ENCODE results near the gene GALNTL6. TPM values are rescaled to one million over a fixed set of nuclear protein-coding genes. Genes with fewer than 3 reads are reported as not detected.

Gene GALNTL6
- total and polyA plus RNA-seq, 7 experiments from 2014 or later: not detected

- Histone ChIP-seq H3K27ac (ENCODE audit: low read depth, low read length) (no peak overlapping the region), H3K4me1 (ENCODE audit: control insufficient read depth in 2 of 2, insufficient read depth in 2 of 2, low read length in 2 of 2) (no peaks in the 10 kb centered on the region), H3K4me3 (ENCODE audit: low read length) (no peak overlapping the region), H3K36me3 (ENCODE audit: control insufficient read depth in 2 of 3, insufficient read depth in 3 of 3, low read length in 3 of 3) (no peaks in the 10 kb centered on the region), H3K27me3 (ENCODE audit: control insufficient read depth in 2 of 2, insufficient read depth in 2 of 2, low read length in 2 of 2) (no peaks in the 10 kb centered on the region), H3K9me3 (ENCODE audit: control insufficient read depth in 2 of 3, low read length in 3 of 3) (no peaks in the 10 kb centered on the region)
- DNase-seq (no peak), ATAC-seq (no peak)
- peaks cover 0 to 6% (median 0%) of the 10 kb centered on the region in 11 donors for H3K9me3 Mint-ChIP-seq
- peaks cover 17 to 31% (median 25%) of the 10 kb centered on the region in 5 donors for H3K27me3 Mint-ChIP-seq
- no peak overlapping the region for H3K4me3 Mint-ChIP-seq
- H3K36me3 Mint-ChIP-seq: peaks cover 0 to 3% (median 0%) of the 10 kb centered on the region in 5 donors
- no peak overlapping the region for H3K27ac Mint-ChIP-seq
- ChIA-PET POLR2A (no interaction called here), CTCF (no interaction called here)
- intact Hi-C loops (cut with micrococcal nuclease): no loop called here
- no peaks in the 10 kb centered on the region for H3K4me1 Mint-ChIP-seq
Observed at GRCh38 chr4:173044340-173044739, 1231.1 kb downstream of the GALNTL6 start.

DNA sequence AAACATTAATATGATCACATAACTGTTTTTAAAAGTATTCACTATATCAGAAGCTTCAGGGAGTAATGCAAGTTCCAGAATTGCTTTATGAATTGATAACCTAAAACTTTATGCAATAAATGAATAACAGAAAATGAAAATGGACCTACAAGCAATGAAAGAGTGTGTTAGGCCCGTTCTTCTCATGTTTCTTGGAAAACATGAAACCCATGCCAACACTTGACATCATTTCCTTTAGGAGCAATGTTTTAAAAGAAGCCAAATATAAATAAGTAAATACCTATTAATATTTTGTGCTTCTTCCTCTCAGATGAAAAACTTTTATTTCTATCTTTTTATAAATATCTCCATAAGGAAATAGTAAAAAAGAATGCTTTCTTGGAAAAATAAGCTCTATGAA is 1232.4 kb downstream of the GALNTL6 start:
- CTCF ChIA-PET: no interaction called here
- H3K27ac ChIP-seq (ENCODE audit: low read depth, low read length): no peak overlapping the region
- Mint-ChIP-seq H3K27me3 (peaks cover 18 to 34% (median 24%) of the 10 kb centered on the region in 5 donors), H3K4me3 (no peak overlapping the region), H3K36me3 (peaks cover 0 to 3% (median 0%) of the 10 kb centered on the region in 5 donors), H3K4me1 (no peaks in the 10 kb centered on the region), H3K9me3 (peaks cover 0 to 6% (median 0%) of the 10 kb centered on the region in 11 donors), H3K27ac (no peak overlapping the region)
- no peaks in the 10 kb centered on the region for H3K36me3 ChIP-seq (ENCODE audit: control insufficient read depth in 2 of 3, insufficient read depth in 3 of 3, low read length in 3 of 3)
- no peaks in the 10 kb centered on the region for H3K27me3 ChIP-seq (ENCODE audit: control insufficient read depth in 2 of 2, insufficient read depth in 2 of 2, low read length in 2 of 2)
- ATAC-seq (no peak), DNase-seq (no peak)
- intact Hi-C loops (cut with micrococcal nuclease): no loop called here
- no peaks in the 10 kb centered on the region for H3K4me1 ChIP-seq (ENCODE audit: control insufficient read depth in 2 of 2, insufficient read depth in 2 of 2, low read length in 2 of 2)
- H3K4me3 ChIP-seq (ENCODE audit: low read length): no peak overlapping the region
- H3K9me3 ChIP-seq (ENCODE audit: control insufficient read depth in 2 of 3, low read length in 3 of 3): no peaks in the 10 kb centered on the region
- POLR2A ChIA-PET: no interaction called here

DNA sequence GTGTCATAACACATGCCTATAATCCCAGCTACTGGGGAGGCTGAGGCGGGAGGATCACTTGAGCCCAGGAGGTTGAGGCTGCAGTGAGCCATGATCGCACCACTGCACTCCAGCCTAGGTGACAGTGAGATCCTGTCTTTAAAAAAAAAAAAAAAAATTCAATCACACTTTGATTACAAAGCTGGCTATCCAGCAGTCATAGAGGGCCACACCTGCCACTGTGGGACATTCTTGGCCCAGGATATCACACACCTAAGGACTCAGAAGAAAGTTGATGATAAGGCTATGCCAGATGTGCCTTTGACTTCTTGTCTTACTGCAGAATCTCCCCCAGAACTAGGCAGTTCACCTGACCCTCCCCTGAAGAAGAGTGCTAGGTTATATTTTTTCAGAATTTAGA is 1232.9 kb downstream of the GALNTL6 start:
- Mint-ChIP-seq H3K27me3 (peaks cover 19 to 34% (median 25%) of the 10 kb centered on the region in 5 donors), H3K4me1 (no peaks in the 10 kb centered on the region), H3K36me3 (peaks cover 0 to 3% (median 0%) of the 10 kb centered on the region in 5 donors), H3K9me3 (peaks cover 0 to 6% (median 0%) of the 10 kb centered on the region in 11 donors), H3K4me3 (no peak overlapping the region), H3K27ac (no peak overlapping the region)
- no peaks in the 10 kb centered on the region for H3K27me3 ChIP-seq (ENCODE audit: control insufficient read depth in 2 of 2, insufficient read depth in 2 of 2, low read length in 2 of 2)
- CTCF ChIA-PET: no interaction called here
- ATAC-seq (no peak), DNase-seq (no peak)
- no peak overlapping the region for H3K4me3 ChIP-seq (ENCODE audit: low read length)
- POLR2A ChIA-PET: no interaction called here
- intact Hi-C loops (cut with micrococcal nuclease): no loop called here
- no peaks in the 10 kb centered on the region for H3K36me3 ChIP-seq (ENCODE audit: control insufficient read depth in 2 of 3, insufficient read depth in 3 of 3, low read length in 3 of 3)
- no peaks in the 10 kb centered on the region for H3K9me3 ChIP-seq (ENCODE audit: control insufficient read depth in 2 of 3, low read length in 3 of 3)
- no peak overlapping the region for H3K27ac ChIP-seq (ENCODE audit: low read depth, low read length)
- H3K4me1 ChIP-seq (ENCODE audit: control insufficient read depth in 2 of 2, insufficient read depth in 2 of 2, low read length in 2 of 2): no peaks in the 10 kb centered on the region

- intact Hi-C loops (cut with micrococcal nuclease): no loop called here
- Mint-ChIP-seq H3K27ac (no peak overlapping the region), H3K4me3 (no peak overlapping the region), H3K27me3 (peaks cover 19 to 33% (median 22%) of the 10 kb centered on the region in 5 donors), H3K9me3 (peaks cover 0 to 6% (median 0%) of the 10 kb centered on the region in 11 donors), H3K36me3 (peaks cover 0 to 3% (median 0%) of the 10 kb centered on the region in 5 donors), H3K4me1 (no peaks in the 10 kb centered on the region)
- DNase-seq: no peak
- H3K9me3 ChIP-seq (ENCODE audit: control insufficient read depth in 2 of 3, low read length in 3 of 3): no peaks in the 10 kb centered on the region
- H3K27ac ChIP-seq (ENCODE audit: low read depth, low read length): no peak overlapping the region
- no peaks in the 10 kb centered on the region for H3K27me3 ChIP-seq (ENCODE audit: control insufficient read depth in 2 of 2, insufficient read depth in 2 of 2, low read length in 2 of 2)
- H3K4me3 ChIP-seq (ENCODE audit: low read length): no peak overlapping the region
- ChIA-PET CTCF (interaction anchor here (0.5 kb wide), 1 partner anchor 63 kb away, joined by 3 read pairs; no protein-coding TSS in a partner anchor), POLR2A (no interaction called here)
- H3K4me1 ChIP-seq (ENCODE audit: control insufficient read depth in 2 of 2, insufficient read depth in 2 of 2, low read length in 2 of 2): no peaks in the 10 kb centered on the region
- H3K36me3 ChIP-seq (ENCODE audit: control insufficient read depth in 2 of 3, insufficient read depth in 3 of 3, low read length in 3 of 3): no peaks in the 10 kb centered on the region
- ATAC-seq: no peak
Observed at GRCh38 chr4:173046818-173047217, 1233.6 kb downstream of the GALNTL6 start.

GRCh38 chr4:173051232-173051631 is 1238.0 kb downstream of the GALNTL6 start:
- Histone ChIP-seq H3K27me3 (ENCODE audit: control insufficient read depth in 2 of 2, insufficient read depth in 2 of 2, low read length in 2 of 2) (no peaks in the 10 kb centered on the region), H3K9me3 (ENCODE audit: control insufficient read depth in 2 of 3, low read length in 3 of 3) (no peaks in the 10 kb centered on the region), H3K4me3 (ENCODE audit: low read length) (no peak overlapping the region), H3K36me3 (ENCODE audit: control insufficient read depth in 2 of 3, insufficient read depth in 3 of 3, low read length in 3 of 3) (no peaks in the 10 kb centered on the region), H3K27ac (ENCODE audit: low read depth, low read length) (no peak overlapping the region), H3K4me1 (ENCODE audit: control insufficient read depth in 2 of 2, insufficient read depth in 2 of 2, low read length in 2 of 2) (no peaks in the 10 kb centered on the region)
- ChIA-PET CTCF (no interaction called here), POLR2A (no interaction called here)
- DNase-seq (no peak), ATAC-seq (no peak)
- no peak overlapping the region for H3K27ac Mint-ChIP-seq
- peaks cover 7 to 16% (median 12%) of the 10 kb centered on the region in 5 donors for H3K27me3 Mint-ChIP-seq
- H3K36me3 Mint-ChIP-seq: no peaks in the 10 kb centered on the region
- intact Hi-C loops (cut with micrococcal nuclease): no loop called here
- H3K4me3 Mint-ChIP-seq: no peak overlapping the region
- H3K4me1 Mint-ChIP-seq: no peaks in the 10 kb centered on the region
- no peaks in the 10 kb centered on the region for H3K9me3 Mint-ChIP-seq

GRCh38 chr4:173051716-173052115 is 1238.5 kb downstream of the GALNTL6 start:
- Mint-ChIP-seq H3K36me3 (no peaks in the 10 kb centered on the region), H3K27me3 (peaks cover 9 to 16% (median 12%) of the 10 kb centered on the region in 5 donors), H3K4me1 (no peaks in the 10 kb centered on the region), H3K27ac (no peak overlapping the region), H3K9me3 (no peaks in the 10 kb centered on the region), H3K4me3 (no peak overlapping the region)
- Histone ChIP-seq H3K9me3 (ENCODE audit: control insufficient read depth in 2 of 3, low read length in 3 of 3) (no peaks in the 10 kb centered on the region), H3K36me3 (ENCODE audit: control insufficient read depth in 2 of 3, insufficient read depth in 3 of 3, low read length in 3 of 3) (no peaks in the 10 kb centered on the region), H3K27me3 (ENCODE audit: control insufficient read depth in 2 of 2, insufficient read depth in 2 of 2, low read length in 2 of 2) (no peaks in the 10 kb centered on the region), H3K27ac (ENCODE audit: low read depth, low read length) (no peak overlapping the region), H3K4me1 (ENCODE audit: control insufficient read depth in 2 of 2, insufficient read depth in 2 of 2, low read length in 2 of 2) (no peaks in the 10 kb centered on the region), H3K4me3 (ENCODE audit: low read length) (no peak overlapping the region)
- ChIA-PET POLR2A (no interaction called here), CTCF (no interaction called here)
- intact Hi-C loops (cut with micrococcal nuclease): no loop called here
- no peak for ATAC-seq
- no peak for DNase-seq

DNA sequence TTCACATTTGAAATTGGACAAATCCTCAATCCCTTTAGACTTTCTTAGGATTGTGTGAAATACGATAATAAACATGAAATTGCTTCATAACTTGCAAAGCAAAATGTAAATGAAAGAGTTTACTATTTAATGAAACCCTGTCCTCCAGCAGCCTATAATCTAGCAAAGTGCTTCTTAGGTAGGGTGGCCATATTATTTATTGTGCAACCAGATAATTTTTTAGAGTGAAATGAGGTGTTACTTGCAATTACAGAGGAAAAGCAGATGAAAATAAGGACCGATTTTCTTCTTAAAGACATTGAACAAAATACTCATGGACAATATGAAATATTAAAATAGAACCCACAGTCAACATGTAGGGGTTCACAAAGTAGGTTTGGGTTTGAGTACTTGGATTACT is 1239.2 kb downstream of the GALNTL6 start:
- peaks cover 8 to 18% (median 12%) of the 10 kb centered on the region in 5 donors for H3K27me3 Mint-ChIP-seq
- DNase-seq: no peak
- H3K27ac Mint-ChIP-seq: no peak overlapping the region
- intact Hi-C loops (cut with micrococcal nuclease): no loop called here
- no peaks in the 10 kb centered on the region for H3K9me3 Mint-ChIP-seq
- Histone ChIP-seq H3K27me3 (ENCODE audit: control insufficient read depth in 2 of 2, insufficient read depth in 2 of 2, low read length in 2 of 2) (no peaks in the 10 kb centered on the region), H3K4me1 (ENCODE audit: control insufficient read depth in 2 of 2, insufficient read depth in 2 of 2, low read length in 2 of 2) (no peaks in the 10 kb centered on the region), H3K36me3 (ENCODE audit: control insufficient read depth in 2 of 3, insufficient read depth in 3 of 3, low read length in 3 of 3) (no peaks in the 10 kb centered on the region), H3K9me3 (ENCODE audit: control insufficient read depth in 2 of 3, low read length in 3 of 3) (no peaks in the 10 kb centered on the region), H3K4me3 (ENCODE audit: low read length) (no peak overlapping the region), H3K27ac (ENCODE audit: low read depth, low read length) (no peak overlapping the region)
- no peaks in the 10 kb centered on the region for H3K4me1 Mint-ChIP-seq
- no peak overlapping the region for H3K4me3 Mint-ChIP-seq
- POLR2A ChIA-PET: no interaction called here
- H3K36me3 Mint-ChIP-seq: no peaks in the 10 kb centered on the region
- ATAC-seq: no peak
- CTCF ChIA-PET: interaction anchor here (1.0 kb wide), 1 partner anchor 13 kb away, joined by 3 read pairs; no protein-coding TSS in a partner anchor

Measured in naive thymus-derived CD4-positive, alpha-beta T cell (primary cell).